G401 (cell line): ENCODE data around the gene RBMS3. TPM values are rescaled to one million over a fixed set of nuclear protein-coding genes. Genes with fewer than 3 reads are reported as not detected.

Experiments used
- DNase-seq: peaks from one replicate; pipeline ENCODE4 v3.0.0-alpha.2; 2015; ENCODE audit warnings: low spot score
- in situ Hi-C: cut with HindIII; loops from 2 replicates; pipeline ENCODE4 v1.10.0; 2016; ENCODE audit warnings: low sequenced_read_pairs, mixed read lengths
- total RNA-seq: library from RNA; depleted of rRNA; stranded (reverse); fragments of >200 nt; shearing (Covaris generic); gene quantifications from 2 replicates; pipeline ENCODE4 v1.2.3, GENCODE V29; 2014

The RBMS3 gene
- total RNA-seq, 1 experiment from 2014 or later: 0.20 TPM

GRCh38 chr3:29581311-29581710 is 300.4 kb downstream of the RBMS3 start:
- in situ Hi-C loops: no loop called here
- DNase-seq: no peak

DNA sequence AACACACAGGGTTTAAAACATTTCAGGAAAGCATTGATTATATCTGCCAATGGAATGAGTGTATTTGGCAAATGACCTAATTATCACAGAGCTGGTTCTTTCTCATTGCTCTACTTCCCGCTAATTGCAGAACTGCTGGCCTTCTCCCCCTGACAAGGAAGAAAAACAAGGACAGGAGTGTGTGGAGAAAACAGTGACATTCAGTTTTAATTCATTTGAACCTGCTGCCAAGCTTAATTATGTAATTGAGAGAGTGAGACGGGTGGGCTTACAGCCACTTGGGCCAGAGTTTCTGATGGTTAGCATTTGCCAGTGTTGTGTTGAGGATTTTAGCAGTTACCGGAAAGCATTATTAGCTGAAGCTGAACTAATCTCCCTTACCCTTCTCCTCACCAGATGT is 301.4 kb downstream of the RBMS3 start:
- in situ Hi-C loops: no loop called here
- DNase-seq: peak; percentile 8

GRCh38 chr3:29583861-29584260 is 303.0 kb downstream of the RBMS3 start:
- no peak for DNase-seq
- in situ Hi-C loops: no loop called here

GRCh38 chr3:29585368-29585767 is 304.5 kb downstream of the RBMS3 start:
- in situ Hi-C loops: no loop called here
- DNase-seq: no peak

GRCh38 chr3:29587340-29587739 is 306.5 kb downstream of the RBMS3 start:
- in situ Hi-C loops: no loop called here
- DNase-seq: no peak

DNA sequence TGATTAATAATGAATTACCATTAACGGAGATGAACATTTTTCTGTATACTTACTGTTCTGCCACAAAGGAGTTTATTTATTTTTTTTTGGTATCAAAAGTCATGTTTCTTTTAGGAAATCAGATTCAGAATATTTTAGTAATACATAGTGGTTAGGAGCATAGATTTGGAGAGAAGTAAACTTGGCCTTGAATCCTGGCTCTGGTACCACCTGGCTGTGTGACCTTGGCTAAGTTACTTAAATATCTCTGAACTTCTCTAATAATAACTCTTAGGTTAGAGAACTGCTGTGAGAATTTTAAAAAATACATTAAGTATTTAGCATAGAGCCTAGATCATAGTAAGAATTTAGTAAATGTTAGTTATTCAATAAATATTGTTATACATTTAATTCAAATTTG is 309.1 kb downstream of the RBMS3 start:
- in situ Hi-C loops: no loop called here
- DNase-seq: no peak

- in situ Hi-C loops: no loop called here
- no peak for DNase-seq
Observed at GRCh38 chr3:29590461-29590860, 309.6 kb downstream of the RBMS3 start.

GRCh38 chr3:29591579-29591978 is 310.7 kb downstream of the RBMS3 start:
- DNase-seq: no peak
- in situ Hi-C loops: no loop called here

DNA sequence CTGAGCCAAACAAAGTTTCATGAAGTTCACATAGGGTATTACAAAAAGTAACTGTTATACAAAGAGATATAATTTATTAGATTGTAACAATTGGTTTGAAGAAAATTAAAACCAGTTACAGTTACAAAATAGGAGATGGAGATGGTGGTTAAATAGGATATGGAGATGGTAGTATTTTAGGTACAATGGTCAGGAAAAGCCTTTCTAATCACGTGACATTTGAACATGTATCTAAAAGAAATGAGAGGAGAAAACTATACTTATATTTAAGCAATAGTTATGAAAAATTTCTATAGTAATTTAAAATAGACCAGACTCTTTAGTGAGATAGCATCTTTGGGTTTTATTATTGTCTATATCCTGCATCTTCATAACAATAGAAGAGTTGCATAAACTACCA is 312.9 kb downstream of the RBMS3 start:
- in situ Hi-C loops: no loop called here
- DNase-seq: no peak

GRCh38 chr3:29594261-29594660 is 313.4 kb downstream of the RBMS3 start:
- in situ Hi-C loops: no loop called here
- DNase-seq: no peak

GRCh38 chr3:29597376-29598008 is 316.6 kb downstream of the RBMS3 start:
- in situ Hi-C loops: no loop called here
- no peak for DNase-seq

DNA sequence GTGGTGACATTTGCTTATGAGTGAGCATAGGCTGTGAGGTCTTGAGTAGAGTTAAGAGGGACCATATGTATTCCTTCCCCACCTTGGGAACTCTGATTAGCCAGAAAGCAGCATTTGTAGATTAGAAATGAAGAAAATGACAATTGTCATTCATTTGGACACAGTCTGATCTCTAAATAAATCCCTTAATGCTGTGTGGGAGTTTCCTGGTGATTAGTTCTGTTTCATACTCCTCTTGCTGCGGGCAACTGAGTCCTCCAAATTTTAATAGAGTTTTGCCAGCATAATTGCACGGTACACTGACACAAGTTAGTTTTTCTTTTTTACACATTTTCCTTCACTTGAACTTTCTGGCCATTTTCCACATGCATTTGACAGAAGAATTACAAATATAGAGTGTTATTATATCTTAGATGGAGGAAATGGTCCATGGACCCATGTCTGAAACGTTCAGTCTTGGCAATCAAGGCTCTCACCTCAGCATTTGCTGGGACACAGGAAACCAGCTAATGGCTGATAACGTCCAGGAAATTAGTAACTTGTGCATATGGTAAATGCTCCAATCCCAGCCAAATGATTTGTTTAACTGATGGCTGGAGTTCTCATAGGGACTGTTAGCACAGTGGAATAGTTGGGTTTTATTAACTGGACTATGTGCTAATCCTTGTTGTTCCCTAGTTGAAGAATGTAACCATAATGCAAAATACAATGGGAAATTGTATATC is 321.2 kb downstream of the RBMS3 start:
- DNase-seq: no peak
- in situ Hi-C loops: no loop called here

- in situ Hi-C loops: no loop called here
- no peak for DNase-seq
Observed at GRCh38 chr3:29605845-29606244, 325.0 kb downstream of the RBMS3 start.

- DNase-seq: no peak
- in situ Hi-C loops: no loop called here
Observed at GRCh38 chr3:29606416-29606815, 325.5 kb downstream of the RBMS3 start.

- in situ Hi-C loops: no loop called here
- DNase-seq: no peak
Observed at GRCh38 chr3:29608414-29609327, 327.8 kb downstream of the RBMS3 start.

- DNase-seq: no peak
- in situ Hi-C loops: no loop called here
Observed at GRCh38 chr3:29609328-29609811, 328.5 kb downstream of the RBMS3 start.

- DNase-seq: no peak
- in situ Hi-C loops: no loop called here
Observed at GRCh38 chr3:29610781-29611180, 329.9 kb downstream of the RBMS3 start.

- in situ Hi-C loops: no loop called here
- DNase-seq: no peak
Observed at GRCh38 chr3:29611252-29611651, 330.4 kb downstream of the RBMS3 start.

DNA sequence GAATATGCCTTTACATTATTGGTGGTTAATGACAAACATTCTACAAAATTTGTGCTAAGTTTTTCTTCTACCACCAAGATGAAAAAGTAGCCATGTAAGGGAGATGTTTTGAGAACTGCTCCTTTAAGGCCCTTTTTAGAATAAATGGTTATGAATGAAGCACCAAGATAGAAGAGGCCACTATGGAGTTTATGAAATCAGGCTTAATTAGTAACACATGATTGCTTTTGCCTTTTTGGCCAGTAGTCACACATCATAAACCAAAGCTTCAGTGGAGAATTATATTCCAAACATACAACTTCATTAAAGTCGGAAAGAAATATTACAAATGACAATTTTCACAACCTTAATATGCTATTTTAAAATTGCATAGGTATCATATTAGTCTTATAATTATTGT is 331.7 kb downstream of the RBMS3 start:
- in situ Hi-C loops: no loop called here
- no peak for DNase-seq

GRCh38 chr3:29614954-29615353 is 334.1 kb downstream of the RBMS3 start:
- in situ Hi-C loops: no loop called here
- DNase-seq: no peak
